IMR-90 (cell line): ENCODE measurements around the gene PRKAR1B. TPM values are rescaled to one million over a fixed set of nuclear protein-coding genes. Genes with fewer than 3 reads are reported as not detected.

Source experiments
- ATAC-seq: fragments of 200-7000 bp; cut with Tn5 transposase; 2 replicates; pipeline ENCODE4 v1.9.1; 2020; ENCODE audit warnings: low read depth, mild to moderate bottlenecking, moderate library complexity
- BruUV-seq: library from RNA; stranded (reverse); fragments of 400-500 nt; replicated peaks from 2 replicates; lab custom pipeline; 2021; lab: Mats Ljungman, UMichigan
- CTCF ChIA-PET: fragments of 300-600 bp; formaldehyde crosslinking; extraction: SDS; loops from one replicate; lab custom pipeline; 2021; ENCODE audit warnings: antibody characterized with exemption; lab: Yijun Ruan, JAX
- POLR2A ChIA-PET: fragments of 300-600 bp; sonication (Branson Sonifier 250); formaldehyde crosslinking; loops from one replicate; lab custom pipeline; 2022; ENCODE audit warnings: antibody characterized with exemption; ENCODE audit not compliant: unreplicated experiment; lab: Charles Lee
- DNase-seq: peaks from one replicate; pipeline ENCODE4 v3.0.0; 2013
- H2AFZ ChIP-seq: replicated peaks from 2 replicates; pipeline ENCODE3; 2013; ENCODE audit warnings: low read length, mild to moderate bottlenecking; ENCODE audit not compliant: poor library complexity
- H2AK5ac ChIP-seq: 2 replicates; pipeline ENCODE4 v1.6.1; 2013; ENCODE audit warnings: low read depth, low read length, inconsistent platforms
- H2AK9ac ChIP-seq: replicated peaks from 2 replicates; pipeline ENCODE3; 2013; ENCODE audit warnings: mild to moderate bottlenecking, low read depth, low read length, moderate library complexity; ENCODE audit not compliant: poor library complexity
- H2BK120ac ChIP-seq: 2 replicates; pipeline ENCODE4 v1.6.1; 2013; ENCODE audit warnings: low read depth, low read length, inconsistent platforms
- H2BK15ac ChIP-seq: 3 replicates; pipeline ENCODE4 v1.6.1; 2013; ENCODE audit warnings: low read depth, low read length, inconsistent platforms
- H2BK20ac ChIP-seq: 2 replicates; pipeline ENCODE4 v1.6.1; 2013; ENCODE audit warnings: low read depth, mild to moderate bottlenecking, inconsistent platforms, low read length, moderate library complexity
- H2BK5ac ChIP-seq: 2 replicates; pipeline ENCODE4 v1.6.1; 2013; ENCODE audit warnings: mild to moderate bottlenecking, low read depth, low read length, inconsistent platforms; ENCODE audit not compliant: poor library complexity, severe bottlenecking
- H3K14ac ChIP-seq: replicated peaks from 2 replicates; pipeline ENCODE4 v1.6.1; 2013; ENCODE audit warnings: low read depth, low read length, inconsistent platforms
- H3K18ac ChIP-seq: 2 replicates; pipeline ENCODE4 v1.6.1; 2013; ENCODE audit warnings: low read depth, low read length, control low read depth
- H3K23ac ChIP-seq: 2 replicates; pipeline ENCODE4 v1.6.1; 2013; ENCODE audit warnings: low read depth, low read length, inconsistent platforms
- H3K27ac ChIP-seq: 2 replicates; pipeline ENCODE4 v1.5.1; 2013; ENCODE audit warnings: mild to moderate bottlenecking, control low read depth, low read length; ENCODE audit not compliant: insufficient read depth
- H3K27me3 ChIP-seq: 2 replicates; pipeline ENCODE4 v1.6.1; 2013; ENCODE audit warnings: low read length; ENCODE audit not compliant: control insufficient read depth, insufficient read depth
- H3K36me3 ChIP-seq: 2 replicates; pipeline ENCODE4 v1.6.1; 2013; ENCODE audit warnings: low read length, mixed read lengths; ENCODE audit not compliant: control insufficient read depth, insufficient read depth
- H3K4ac ChIP-seq: 2 replicates; pipeline ENCODE4 v1.6.1; 2013; ENCODE audit warnings: low read depth, low read length, inconsistent platforms
- H3K4me1 ChIP-seq: 2 replicates; pipeline ENCODE4 v1.6.1; 2013; ENCODE audit warnings: low read length, mixed read lengths; ENCODE audit not compliant: control insufficient read depth, insufficient read depth
- H3K4me2 ChIP-seq: 2 replicates; pipeline ENCODE4 v1.6.1; 2013; ENCODE audit warnings: low read depth, mild to moderate bottlenecking, control low read depth, low read length, moderate library complexity
- H3K4me3 ChIP-seq: 2 replicates; pipeline ENCODE4 v1.5.1; 2013; ENCODE audit warnings: low read depth, mild to moderate bottlenecking, control low read depth, low read length, moderate library complexity; ENCODE audit not compliant: insufficient read depth
- H3K56ac ChIP-seq: 2 replicates; pipeline ENCODE4 v1.6.1; 2013; ENCODE audit warnings: low read length, inconsistent platforms; ENCODE audit not compliant: insufficient read depth; ENCODE audit errors: extremely low read depth
- H3K79me1 ChIP-seq, 2 experiments: 2 replicates each; pipeline ENCODE4 v1.6.1; 2013; ENCODE audit warnings: low read length in 2 of 2, inconsistent platforms in 1 of 2, low read depth in 1 of 2
- H3K9ac ChIP-seq: 2 replicates; pipeline ENCODE4 v1.6.1; 2013; ENCODE audit warnings: low read depth, low read length, control low read depth
- H3K9me1 ChIP-seq: 2 replicates; pipeline ENCODE4 v1.6.1; 2013; ENCODE audit warnings: low read length, inconsistent platforms; ENCODE audit not compliant: insufficient read depth
- H3K9me3 ChIP-seq: 2 replicates; pipeline ENCODE4 v1.6.1; 2013; ENCODE audit warnings: low read length; ENCODE audit not compliant: control insufficient read depth, insufficient read depth
- H4K20me1 ChIP-seq: 2 replicates; pipeline ENCODE4 v1.6.1; 2013; ENCODE audit warnings: low read length, inconsistent platforms; ENCODE audit not compliant: insufficient read depth
- H4K5ac ChIP-seq: 2 replicates; pipeline ENCODE4 v1.6.1; 2013; ENCODE audit warnings: mild to moderate bottlenecking, low read depth, low read length, control low read depth
- H4K8ac ChIP-seq, 2 experiments: 2 replicates each; pipeline ENCODE4 v1.6.1; 2013; ENCODE audit warnings: low read depth in 2 of 2, low read length in 2 of 2, control low read depth in 1 of 2, inconsistent platforms in 1 of 2
- H4K91ac ChIP-seq: 2 replicates; pipeline ENCODE4 v1.6.1; 2013; ENCODE audit warnings: low read depth, low read length, inconsistent platforms; ENCODE audit not compliant: insufficient read depth
- BHLHE40 ChIP-seq: fragments of 150-350 bp; IDR thresholded peaks from 2 replicates; pipeline ENCODE4 v1.6.1; 2016; ENCODE audit warnings: mild to moderate bottlenecking, low read depth, low read length
- CHD1 ChIP-seq: IDR thresholded peaks from 2 replicates; pipeline ENCODE4 v1.6.1; 2012; ENCODE audit warnings: low read depth, low read length, improper control_type of control experiment
- ELK1 ChIP-seq: fragments of 150-350 bp; IDR thresholded peaks from 2 replicates; pipeline ENCODE4 v1.6.1; 2016; ENCODE audit warnings: low read depth, mild to moderate bottlenecking, low read length, moderate library complexity, borderline replicate concordance
- FOS ChIP-seq: fragments of 150-350 bp; IDR thresholded peaks from 2 replicates; pipeline ENCODE4 v1.6.1; 2016; ENCODE audit warnings: low read depth, low read length
- MAZ ChIP-seq: IDR thresholded peaks from 2 replicates; pipeline ENCODE4 v1.6.1; 2012; ENCODE audit warnings: low read depth, mild to moderate bottlenecking, low read length, improper control_type of control experiment, moderate library complexity, borderline replicate concordance
- MXI1 ChIP-seq: IDR thresholded peaks from 2 replicates; pipeline ENCODE4 v1.6.1; 2012; ENCODE audit warnings: low read depth, mild to moderate bottlenecking, low read length, moderate library complexity, borderline replicate concordance
- NFE2L2 ChIP-seq: fragments of 150-350 bp; IDR thresholded peaks from 2 replicates; pipeline ENCODE4 v1.6.1; 2016; ENCODE audit warnings: low read depth, mild to moderate bottlenecking, low read length
- POLR2A ChIP-seq: IDR thresholded peaks from 2 replicates; pipeline ENCODE4 v1.6.1; 2012; ENCODE audit warnings: mild to moderate bottlenecking, low read depth, low read length
- RAD21 ChIP-seq: IDR thresholded peaks from 2 replicates; pipeline ENCODE4 v1.6.1; 2012; ENCODE audit warnings: low read length, improper control_type of control experiment
- RCOR1 ChIP-seq: IDR thresholded peaks from 2 replicates; pipeline ENCODE4 v1.6.1; 2012; ENCODE audit warnings: mild to moderate bottlenecking, low read length, improper control_type of control experiment; ENCODE audit not compliant: insufficient replicate concordance
- SMC3 ChIP-seq: fragments of 150-350 bp; IDR thresholded peaks from 2 replicates; pipeline ENCODE4 v1.6.1; 2016; ENCODE audit warnings: low read depth, mild to moderate bottlenecking, antibody characterized with exemption, low read length, moderate library complexity
- WGBS, 2 experiments: methylation state at CpG; one replicate each; pipeline versions ENCODE4 v1.1.5 to v1.1.7; 2013; ENCODE audit warnings: missing lambda C conversion rate in 2 of 2; ENCODE audit not compliant: insufficient read length in 1 of 2; ENCODE audit errors: extremely low coverage in 2 of 2; 5-methylcytosine and 5-hydroxymethylcytosine counted together
- dilution Hi-C: fragments of 300-500 bp; cut with HindIII; formaldehyde crosslinking; loops from one replicate; pipeline ENCODE4 v1.14.3; 2018; ENCODE audit warnings: low sequenced_read_pairs; ENCODE audit not compliant: unreplicated experiment
- in situ Hi-C: fragments of 300-500 bp; cut with MboI; formaldehyde crosslinking; loops from 3 replicates; pipeline ENCODE4 v1.14.3; 2019; ENCODE audit warnings: low sequenced_read_pairs, inconsistent platforms, mixed read lengths
- intact Hi-C: fragments of 100-400 bp; cut with micrococcal nuclease; formaldehyde crosslinking; loops from 2 replicates; pipeline ENCODE4 v1.10.0; 2022
- polyA plus RNA-seq, 3 experiments: library from polyadenylated mRNA; depleted of rRNA; stranded (reverse); fragments of >200 nt; gene quantifications; 2 replicates each; pipeline ENCODE4 v1.2.3, GENCODE V29; 2012; ENCODE audit warnings: low replicate concordance in 1 of 3
- total RNA-seq: library from RNA; depleted of rRNA; stranded (reverse); fragments of >200 nt; gene quantifications from 2 replicates; pipeline ENCODE4 v1.2.3, GENCODE V29; 2012
- TF ChIP-seq, protein P1 (sequence below): conservative IDR thresholded peaks from 2 replicates; pipeline ENCODE4 v1.5.1; 2012; ENCODE audit warnings: mild to moderate bottlenecking, low read depth, low read length, improper control_type of control experiment

The PRKAR1B gene
- total and polyA plus RNA-seq, 2 of the 4 experiments (the other 2 are of a cell fraction), result 15.2 to 20.2 TPM

GRCh38 chr7:762885-763284 lies 35.8 kb upstream of the PRKAR1B start:
- no peak overlapping the region for H3K4me2 ChIP-seq

More at GRCh38 chr7:762885-763284, 35.8 kb upstream of the PRKAR1B start:
- Histone ChIP-seq H2BK15ac (no peak overlapping the region), H3K27me3 (no peaks in the 10 kb centered on the region), H3K23ac (no peak overlapping the region), H3K9ac (no peak overlapping the region), H2BK120ac (no peak overlapping the region), H2BK5ac (no peak overlapping the region), H3K36me3 (peaks cover 41% of the 10 kb centered on the region), H3K79me1 (no peaks in the 10 kb centered on the region), H3K56ac (no peak overlapping the region), H3K27ac (no peak overlapping the region), H4K91ac (no peak overlapping the region), H3K9me3 (no peaks in the 10 kb centered on the region), H3K18ac (no peak overlapping the region), H2AFZ (no peak overlapping the region), H2AK9ac (no peak overlapping the region), H3K4ac (no peak overlapping the region), H3K14ac (no peak overlapping the region), H3K4me3 (no peak overlapping the region), H4K8ac (no peak overlapping the region), H3K4me1 (no peaks in the 10 kb centered on the region), H3K9me1 (no peaks in the 10 kb centered on the region; the same call in 1 of the 2 replicates), H4K5ac (no peak overlapping the region), H4K20me1 (no peaks in the 10 kb centered on the region), H2BK20ac (no peak overlapping the region), H2AK5ac (no peak overlapping the region)
- 100% methylated on average over 1 of the region's 5 CpGs; no CpG with 5 or more reads in 1 of the 2 experiments for WGBS, 2 experiments
- in situ Hi-C loops (no loop called here), intact Hi-C loops (no loop called here), dilution Hi-C loops (no loop called here)
- no peak for TF ChIP-seq NFE2L2
- no peak for TF ChIP-seq RCOR1
- TF ChIP-seq BHLHE40, result no peak
- no peak for TF ChIP-seq FOS
- no peak for TF ChIP-seq ELK1
- no peak for TF ChIP-seq MXI1
- TF ChIP-seq, protein P1, sequence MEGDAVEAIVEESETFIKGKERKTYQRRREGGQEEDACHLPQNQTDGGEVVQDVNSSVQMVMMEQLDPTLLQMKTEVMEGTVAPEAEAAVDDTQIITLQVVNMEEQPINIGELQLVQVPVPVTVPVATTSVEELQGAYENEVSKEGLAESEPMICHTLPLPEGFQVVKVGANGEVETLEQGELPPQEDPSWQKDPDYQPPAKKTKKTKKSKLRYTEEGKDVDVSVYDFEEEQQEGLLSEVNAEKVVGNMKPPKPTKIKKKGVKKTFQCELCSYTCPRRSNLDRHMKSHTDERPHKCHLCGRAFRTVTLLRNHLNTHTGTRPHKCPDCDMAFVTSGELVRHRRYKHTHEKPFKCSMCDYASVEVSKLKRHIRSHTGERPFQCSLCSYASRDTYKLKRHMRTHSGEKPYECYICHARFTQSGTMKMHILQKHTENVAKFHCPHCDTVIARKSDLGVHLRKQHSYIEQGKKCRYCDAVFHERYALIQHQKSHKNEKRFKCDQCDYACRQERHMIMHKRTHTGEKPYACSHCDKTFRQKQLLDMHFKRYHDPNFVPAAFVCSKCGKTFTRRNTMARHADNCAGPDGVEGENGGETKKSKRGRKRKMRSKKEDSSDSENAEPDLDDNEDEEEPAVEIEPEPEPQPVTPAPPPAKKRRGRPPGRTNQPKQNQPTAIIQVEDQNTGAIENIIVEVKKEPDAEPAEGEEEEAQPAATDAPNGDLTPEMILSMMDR, result no peak
- no peak for TF ChIP-seq CHD1
- TF ChIP-seq POLR2A, result no peak
- no peak for TF ChIP-seq RAD21
- no peak for TF ChIP-seq MAZ
- TF ChIP-seq SMC3, result no peak
- BruUV-seq, result no TSS peak
- POLR2A ChIA-PET, result no interaction called here
- ATAC-seq (no peak), DNase-seq (no peak)
- CTCF ChIA-PET, result no interaction called here
